GM23338 (cell line): ENCODE results near the gene C18orf54.

Experiments
- CTCF ChIP-seq, 2 experiments: fragments of 200-600 bp in 1 of 2; sonication (generic) in 1 of 2; conservative IDR thresholded peaks; 2 replicates each; pipeline versions ENCODE4 v1.5.1 to v1.6.1; 2016 to 2017; ENCODE audit warnings: antibody characterized with exemption in 2 of 2, low read depth in 2 of 2, mild to moderate bottlenecking in 2 of 2, moderate library complexity in 1 of 2
- ZNF331 ChIP-seq: fragments of 250-450 bp; sonication (Bioruptor Pico); IDR thresholded peaks from 2 replicates; pipeline ENCODE4 v1.5.0; 2020; ENCODE audit warnings: low read depth, mild to moderate bottlenecking, moderate library complexity

GRCh38 chr18:54330768-54331548 is 26.7 kb upstream of the C18orf54 start:
- TF ChIP-seq ZNF331 (CRISPR knock-in tag) (no peak), CTCF (conservative IDR thresholded peaks at IDR 0.05; ENCODE audit: low read depth in 2 of 2) (no peak)
